HG02642 (cell line): ENCODE measurements around the gene PRODH2.
"Not testable (repeated sequence)": the region's sequence is repeated elsewhere in the genome, so short reads cannot be mapped to it uniquely, and the experiment has no call there.

Experiments used
- ATAC-seq: cut with Tn5 transposase; IDR thresholded peaks from one replicate; pipeline ENCODE4 v1.9.1; 2021; ENCODE audit warnings: mild to moderate bottlenecking; ENCODE audit not compliant: unreplicated experiment, poor library complexity

PRODH2 gene

GRCh38 chr19:35783469-35784434 is 28.9 kb downstream of the PRODH2 start:
- no peak for ATAC-seq

- ATAC-seq, result no peak
Observed at GRCh38 chr19:35782589-35782988, 30.1 kb downstream of the PRODH2 start.

- no peak for ATAC-seq
Observed at GRCh38 chr19:35781650-35782049, 31.0 kb downstream of the PRODH2 start.

GRCh38 chr19:35780717-35781116 is 31.9 kb downstream of the PRODH2 start:
- no peak for ATAC-seq

- no peak for ATAC-seq
Observed at GRCh38 chr19:35780058-35780457, 32.6 kb downstream of the PRODH2 start.

GRCh38 chr19:35779033-35779432 is 33.6 kb downstream of the PRODH2 start:
- no peak for ATAC-seq

GRCh38 chr19:35777961-35778360 is 34.7 kb downstream of the PRODH2 start:
- ATAC-seq, result no peak

DNA sequence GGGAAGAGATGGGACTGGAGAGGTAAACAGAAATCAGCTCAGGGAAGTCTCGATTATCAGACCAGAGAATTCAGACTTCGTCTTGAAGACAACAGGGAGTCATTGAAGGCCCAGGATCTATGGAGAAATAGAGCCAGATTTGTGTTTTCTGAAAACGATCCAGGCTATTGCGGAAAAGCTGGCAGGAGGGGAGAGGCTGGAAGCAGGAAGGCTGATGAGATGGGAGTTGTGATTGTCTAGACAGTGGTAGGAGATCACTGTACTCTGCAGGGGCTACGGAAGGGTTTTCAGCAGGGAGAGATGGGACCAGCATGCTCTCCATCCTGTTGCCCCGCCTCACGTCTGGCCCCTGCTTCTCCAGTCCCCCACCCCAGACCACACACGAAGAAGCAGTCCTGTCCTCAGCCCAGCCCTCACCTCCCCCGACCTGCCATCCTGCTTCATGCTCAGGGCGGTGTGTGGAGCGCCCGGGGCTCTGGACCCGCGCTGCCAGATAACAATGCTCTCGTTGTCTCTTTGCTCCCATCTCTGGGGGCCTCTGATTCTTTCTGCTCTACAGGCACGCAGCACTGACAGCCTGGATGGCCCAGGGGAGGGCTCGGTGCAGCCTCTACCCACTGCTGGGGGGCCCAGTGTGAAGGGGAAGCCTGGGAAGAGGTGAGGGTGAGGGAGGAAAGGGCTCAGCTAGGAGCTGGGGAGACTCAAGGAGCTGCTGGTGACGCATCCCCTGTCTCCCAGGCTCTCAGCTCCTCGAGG is 35.4 kb downstream of the PRODH2 start:
- no peak for ATAC-seq

- no peak for ATAC-seq
Observed at GRCh38 chr19:35776102-35776788, 36.4 kb downstream of the PRODH2 start.

GRCh38 chr19:35775298-35776101 is 37.1 kb downstream of the PRODH2 start, which contains the start of gene ARHGAP33:
TSS of gene ARHGAP33 (plus strand) at chr19:35775564. CDS start at chr19:35775659, 95 bp downstream.
- peak; percentile 92 for ATAC-seq

DNA sequence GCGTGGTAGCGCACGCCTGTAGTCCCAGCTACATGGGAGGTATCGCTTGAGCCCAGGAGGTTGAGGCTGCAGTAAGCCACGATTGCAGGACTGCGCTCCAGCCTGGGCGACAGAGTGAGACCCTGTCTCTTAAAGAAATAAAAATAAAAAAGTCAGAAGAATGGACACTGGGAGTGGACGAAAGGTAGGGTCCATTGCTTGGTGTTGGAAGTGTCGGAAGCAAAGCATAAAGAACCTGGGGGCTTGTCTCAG is 37.7 kb downstream of the PRODH2 start:
- no peak for ATAC-seq

GRCh38 chr19:35774274-35775045 is 38.2 kb downstream of the PRODH2 start:
- no peak for ATAC-seq

- ATAC-seq, result no peak
Observed at GRCh38 chr19:35773020-35773806, 39.4 kb downstream of the PRODH2 start.

GRCh38 chr19:35772362-35772761 is 40.3 kb downstream of the PRODH2 start:
- ATAC-seq, result not testable (repeated sequence)

- no peak for ATAC-seq
Observed at GRCh38 chr19:35768082-35768421, 44.6 kb downstream of the PRODH2 start.

DNA sequence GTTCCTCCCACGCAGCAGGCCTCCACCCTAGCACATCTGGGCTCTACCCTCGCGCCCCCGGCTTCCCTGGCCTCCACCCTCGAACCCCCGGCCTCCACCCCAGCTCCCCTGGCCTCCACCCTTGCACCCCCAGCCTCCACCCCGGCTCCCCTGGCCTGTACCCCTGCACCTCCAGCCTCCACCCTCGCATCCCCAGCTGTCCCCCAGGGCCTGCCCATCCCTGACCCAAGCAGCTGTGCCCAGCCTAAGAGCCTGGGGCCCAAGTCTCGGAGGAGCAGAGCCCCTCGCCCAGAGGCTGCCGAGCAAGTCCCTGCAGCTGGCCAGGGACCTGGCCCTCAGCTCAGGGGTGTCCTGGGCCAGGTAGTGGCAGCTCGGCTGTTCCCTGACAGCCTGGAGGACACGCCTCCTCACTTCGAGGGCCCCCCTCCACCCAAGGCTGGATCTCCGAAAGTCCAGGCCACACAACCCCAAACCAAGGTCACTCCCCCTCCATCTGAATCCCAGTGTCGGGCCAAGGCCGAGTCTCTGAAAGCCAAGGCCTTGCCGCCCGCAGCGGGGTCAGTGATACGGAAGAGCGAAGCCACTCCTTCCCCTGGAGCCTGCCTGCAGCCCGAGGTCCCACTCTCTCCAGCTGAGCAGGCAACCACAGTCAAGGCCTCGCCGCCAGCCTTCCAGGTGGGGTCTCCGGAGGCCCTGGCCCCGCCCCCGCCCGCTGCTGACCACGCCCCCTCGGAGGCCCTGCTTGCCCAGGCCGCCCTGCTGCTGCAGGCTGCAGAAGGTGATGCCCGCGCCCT is 45.2 kb downstream of the PRODH2 start:
- no peak for ATAC-seq

GRCh38 chr19:35766571-35767104 is 46.0 kb downstream of the PRODH2 start:
- ATAC-seq, result no peak
